ENCODE measurements around the gene CYYR1. TPM values are rescaled to one million over a fixed set of nuclear protein-coding genes. Genes with fewer than 3 reads are reported as not detected.

Gene CYYR1
- total and polyA plus RNA-seq, 9 donors = 7.6 to 19.3 (median 14.2) TPM

GRCh38 chr21:26559099-26559498 lies 14.0 kb downstream of the CYYR1 start:
- H3K27ac ChIP-seq (ENCODE audit: low read length) = no peak overlapping the region
- H3K4me3 ChIP-seq (ENCODE audit: low read length) = no peak overlapping the region
- WGBS (ENCODE audit: insufficient coverage) = no CpG with 5 or more reads among the region's 5 CpGs
- H3K36me3 ChIP-seq (ENCODE audit: control insufficient read depth, insufficient read depth, low read length) = no peaks in the 10 kb centered on the region
- DNase-seq = no peak
- H3K9me3 ChIP-seq (replicated peaks; ENCODE audit: control insufficient read depth, low read depth, low read length) = no peaks in the 10 kb centered on the region
- no peaks in the 10 kb centered on the region for H3K27me3 ChIP-seq (ENCODE audit: control insufficient read depth, insufficient read depth, low read length)
- no peaks in the 10 kb centered on the region for H3K4me1 ChIP-seq (ENCODE audit: control insufficient read depth, insufficient read depth, low read length)

GRCh38 chr21:26557106-26557505 lies 16.0 kb downstream of the CYYR1 start:
- no peaks in the 10 kb centered on the region for H3K9me3 ChIP-seq (replicated peaks; ENCODE audit: control insufficient read depth, low read depth, low read length)
- no peak overlapping the region for H3K4me3 ChIP-seq (ENCODE audit: low read length)
- H3K27me3 ChIP-seq (ENCODE audit: control insufficient read depth, insufficient read depth, low read length) = no peaks in the 10 kb centered on the region
- DNase-seq = no peak
- no CpG with 5 or more reads among the region's 4 CpGs for WGBS (ENCODE audit: insufficient coverage)
- H3K4me1 ChIP-seq (ENCODE audit: control insufficient read depth, insufficient read depth, low read length) = no peaks in the 10 kb centered on the region
- H3K36me3 ChIP-seq (ENCODE audit: control insufficient read depth, insufficient read depth, low read length) = no peaks in the 10 kb centered on the region
- no peak overlapping the region for H3K27ac ChIP-seq (ENCODE audit: low read length)

GRCh38 chr21:26555540-26556146 lies 17.4 kb downstream of the CYYR1 start:
- H3K27me3 ChIP-seq (ENCODE audit: control insufficient read depth, insufficient read depth, low read length) = no peaks in the 10 kb centered on the region
- no peaks in the 10 kb centered on the region for H3K9me3 ChIP-seq (replicated peaks; ENCODE audit: control insufficient read depth, low read depth, low read length)
- no peaks in the 10 kb centered on the region for H3K4me1 ChIP-seq (ENCODE audit: control insufficient read depth, insufficient read depth, low read length)
- no peaks in the 10 kb centered on the region for H3K36me3 ChIP-seq (ENCODE audit: control insufficient read depth, insufficient read depth, low read length)
- no CpG with 5 or more reads among the region's 1 CpG for WGBS (ENCODE audit: insufficient coverage)
- H3K27ac ChIP-seq (ENCODE audit: low read length) = no peak overlapping the region
- no peak for DNase-seq
- no peak overlapping the region for H3K4me3 ChIP-seq (ENCODE audit: low read length)

GRCh38 chr21:26554365-26554764 lies 18.7 kb downstream of the CYYR1 start:
- H3K4me3 ChIP-seq (ENCODE audit: low read length) = no peak overlapping the region
- H3K27me3 ChIP-seq (ENCODE audit: control insufficient read depth, insufficient read depth, low read length) = no peaks in the 10 kb centered on the region
- no peak for DNase-seq
- WGBS (ENCODE audit: insufficient coverage) = 63% methylated on average over 1 of the region's 2 CpGs
- H3K36me3 ChIP-seq (ENCODE audit: control insufficient read depth, insufficient read depth, low read length) = no peaks in the 10 kb centered on the region
- no peaks in the 10 kb centered on the region for H3K4me1 ChIP-seq (ENCODE audit: control insufficient read depth, insufficient read depth, low read length)
- H3K9me3 ChIP-seq (replicated peaks; ENCODE audit: control insufficient read depth, low read depth, low read length) = no peaks in the 10 kb centered on the region
- H3K27ac ChIP-seq (ENCODE audit: low read length) = no peak overlapping the region

- Histone ChIP-seq H3K36me3 (ENCODE audit: control insufficient read depth, insufficient read depth, low read length) (no peaks in the 10 kb centered on the region), H3K27ac (ENCODE audit: low read length) (no peak overlapping the region), H3K9me3 (replicated peaks; ENCODE audit: control insufficient read depth, low read depth, low read length) (no peaks in the 10 kb centered on the region), H3K4me3 (ENCODE audit: low read length) (no peak overlapping the region), H3K27me3 (ENCODE audit: control insufficient read depth, insufficient read depth, low read length) (no peaks in the 10 kb centered on the region), H3K4me1 (ENCODE audit: control insufficient read depth, insufficient read depth, low read length) (no peaks in the 10 kb centered on the region)
- WGBS (ENCODE audit: insufficient coverage) = no CpG with 5 or more reads among the region's 2 CpGs
- no peak for DNase-seq
These were observed 19.2 kb downstream of the CYYR1 start for GRCh38 chr21:26553898-26554297.

GRCh38 chr21:26550326-26550725 lies 22.8 kb downstream of the CYYR1 start:
- H3K4me1 ChIP-seq (ENCODE audit: control insufficient read depth, insufficient read depth, low read length) = no peaks in the 10 kb centered on the region
- H3K27ac ChIP-seq (ENCODE audit: low read length) = no peak overlapping the region
- no peak overlapping the region for H3K4me3 ChIP-seq (ENCODE audit: low read length)
- peak; percentile 10 for DNase-seq
- no peaks in the 10 kb centered on the region for H3K9me3 ChIP-seq (replicated peaks; ENCODE audit: control insufficient read depth, low read depth, low read length)
- H3K27me3 ChIP-seq (ENCODE audit: control insufficient read depth, insufficient read depth, low read length) = no peaks in the 10 kb centered on the region
- 26% methylated on average over 2 of the region's 2 CpGs for WGBS (ENCODE audit: insufficient coverage)
- no peaks in the 10 kb centered on the region for H3K36me3 ChIP-seq (ENCODE audit: control insufficient read depth, insufficient read depth, low read length)

GRCh38 chr21:26546446-26547097 lies 26.5 kb downstream of the CYYR1 start:
- peak; percentile 70 for DNase-seq
- 55% methylated on average over 8 of the region's 8 CpGs for WGBS (ENCODE audit: insufficient coverage)
- H3K36me3 ChIP-seq (ENCODE audit: control insufficient read depth, insufficient read depth, low read length) = no peaks in the 10 kb centered on the region
- no peak overlapping the region for H3K4me3 ChIP-seq (ENCODE audit: low read length)
- no peaks in the 10 kb centered on the region for H3K4me1 ChIP-seq (ENCODE audit: control insufficient read depth, insufficient read depth, low read length)
- H3K27ac ChIP-seq (ENCODE audit: low read length) = peak overlapping the region; percentile 59
- no peaks in the 10 kb centered on the region for H3K27me3 ChIP-seq (ENCODE audit: control insufficient read depth, insufficient read depth, low read length)
- no peaks in the 10 kb centered on the region for H3K9me3 ChIP-seq (replicated peaks; ENCODE audit: control insufficient read depth, low read depth, low read length)

- Histone ChIP-seq H3K36me3 (ENCODE audit: control insufficient read depth, insufficient read depth, low read length) (no peaks in the 10 kb centered on the region), H3K4me1 (ENCODE audit: control insufficient read depth, insufficient read depth, low read length) (no peaks in the 10 kb centered on the region), H3K9me3 (replicated peaks; ENCODE audit: control insufficient read depth, low read depth, low read length) (no peaks in the 10 kb centered on the region), H3K4me3 (ENCODE audit: low read length) (no peak overlapping the region), H3K27ac (ENCODE audit: low read length) (no peak overlapping the region), H3K27me3 (ENCODE audit: control insufficient read depth, insufficient read depth, low read length) (no peaks in the 10 kb centered on the region)
- no CpG with 5 or more reads among the region's 7 CpGs for WGBS (ENCODE audit: insufficient coverage)
- no peak for DNase-seq
These were observed 28.8 kb downstream of the CYYR1 start for GRCh38 chr21:26544201-26544775.

- no peak for DNase-seq
- Histone ChIP-seq H3K27me3 (ENCODE audit: control insufficient read depth, insufficient read depth, low read length) (no peaks in the 10 kb centered on the region), H3K9me3 (replicated peaks; ENCODE audit: control insufficient read depth, low read depth, low read length) (no peaks in the 10 kb centered on the region), H3K4me3 (ENCODE audit: low read length) (no peak overlapping the region), H3K4me1 (ENCODE audit: control insufficient read depth, insufficient read depth, low read length) (no peaks in the 10 kb centered on the region), H3K36me3 (ENCODE audit: control insufficient read depth, insufficient read depth, low read length) (no peaks in the 10 kb centered on the region), H3K27ac (ENCODE audit: low read length) (no peak overlapping the region)
These were observed 32.4 kb downstream of the CYYR1 start for GRCh38 chr21:26540651-26541050.

GRCh38 chr21:26539566-26539965 lies 33.5 kb downstream of the CYYR1 start:
- H3K4me1 ChIP-seq (ENCODE audit: control insufficient read depth, insufficient read depth, low read length) = no peaks in the 10 kb centered on the region
- H3K9me3 ChIP-seq (replicated peaks; ENCODE audit: control insufficient read depth, low read depth, low read length) = no peaks in the 10 kb centered on the region
- no peak for DNase-seq
- H3K4me3 ChIP-seq (ENCODE audit: low read length) = no peak overlapping the region
- no peaks in the 10 kb centered on the region for H3K36me3 ChIP-seq (ENCODE audit: control insufficient read depth, insufficient read depth, low read length)
- H3K27ac ChIP-seq (ENCODE audit: low read length) = no peak overlapping the region
- WGBS (ENCODE audit: insufficient coverage) = no CpG with 5 or more reads among the region's 2 CpGs
- no peaks in the 10 kb centered on the region for H3K27me3 ChIP-seq (ENCODE audit: control insufficient read depth, insufficient read depth, low read length)
